Upper lobe of right lung (tissue), 1 donor: ENCODE results near the gene ANKRD12. TPM values are rescaled to one million over a fixed set of nuclear protein-coding genes. Genes with fewer than 3 reads are reported as not detected.

Experiments used
- ATAC-seq: fragments of 200-7000 bp; cut with Tn5 transposase; one replicate; pipeline ENCODE4 v1.9.1; 2020; ENCODE audit warnings: mild to moderate bottlenecking, moderate library complexity
- DNase-seq: peaks from one replicate; pipeline ENCODE4 v3.0.0-alpha.2; 2020
- H3K27ac ChIP-seq: fragments of 200-600 bp; one replicate; pipeline ENCODE4 v1.8.0; 2022
- H3K27me3 ChIP-seq: fragments of 200-600 bp; one replicate; pipeline ENCODE4 v1.8.0; 2022; ENCODE audit warnings: mild to moderate bottlenecking
- H3K36me3 ChIP-seq: fragments of 200-600 bp; one replicate; pipeline ENCODE4 v1.8.0; 2022
- H3K4me1 ChIP-seq: fragments of 200-600 bp; one replicate; pipeline ENCODE4 v1.8.0; 2022
- H3K4me3 ChIP-seq: fragments of 200-600 bp; one replicate; pipeline ENCODE4 v1.8.0; 2022; ENCODE audit warnings: mild to moderate bottlenecking
- H3K9me3 ChIP-seq: fragments of 200-600 bp; one replicate; pipeline ENCODE4 v1.8.0; 2022
- CTCF ChIP-seq: fragments of 200-600 bp; IDR thresholded peaks from one replicate; pipeline ENCODE4 v1.8.0; 2022; ENCODE audit warnings: antibody characterized with exemption
- intact Hi-C: fragments of 100-400 bp; cut with DNase I; formaldehyde crosslinking; loops from one replicate; pipeline ENCODE4 v1.11.0; 2022
- total RNA-seq: library from RNA; stranded (reverse); fragmentation: NEBNext Ultra II Directional; extraction: Animal tissue kit (Norgen Biotek cat#: 25700); gene quantifications from one replicate; pipeline ENCODE4 v1.2.1, GENCODE V29; 2021
- donor health status: DM: no; HTN: yes; CAD: no; lungs with severe emphysema.

Gene ANKRD12
- total RNA-seq, 1 donor from 2014 or later: 74.2 TPM

DNA sequence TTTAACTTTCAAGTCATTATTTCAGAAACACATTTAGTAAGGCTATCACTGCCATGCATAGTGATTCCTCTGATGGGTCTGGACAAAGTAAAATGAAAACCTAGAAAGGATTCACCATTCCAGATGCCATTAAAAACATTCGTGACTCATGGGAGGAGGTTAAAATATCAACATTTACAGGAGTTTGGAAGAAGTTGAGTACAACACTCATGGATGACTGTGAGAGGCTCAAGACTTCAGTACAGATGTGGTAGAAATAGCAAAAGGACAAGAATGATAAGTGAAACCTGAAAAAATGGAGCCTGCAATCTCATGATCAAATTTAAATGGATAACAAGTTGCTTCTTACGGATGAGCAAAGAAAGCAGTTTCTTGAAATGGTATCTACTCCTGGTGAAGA is 192.2 kb downstream of the ANKRD12 start:
- no peaks in the 10 kb centered on the region for H3K9me3 ChIP-seq
- intact Hi-C loops: no loop called here
- TF ChIP-seq CTCF: no peak
- ATAC-seq (no peak), DNase-seq (no peak)
- no peaks in the 10 kb centered on the region for H3K36me3 ChIP-seq
- no peak overlapping the region for H3K4me3 ChIP-seq
- no peaks in the 10 kb centered on the region for H3K4me1 ChIP-seq
- H3K27ac ChIP-seq: no peak overlapping the region
- H3K27me3 ChIP-seq: no peaks in the 10 kb centered on the region

DNA sequence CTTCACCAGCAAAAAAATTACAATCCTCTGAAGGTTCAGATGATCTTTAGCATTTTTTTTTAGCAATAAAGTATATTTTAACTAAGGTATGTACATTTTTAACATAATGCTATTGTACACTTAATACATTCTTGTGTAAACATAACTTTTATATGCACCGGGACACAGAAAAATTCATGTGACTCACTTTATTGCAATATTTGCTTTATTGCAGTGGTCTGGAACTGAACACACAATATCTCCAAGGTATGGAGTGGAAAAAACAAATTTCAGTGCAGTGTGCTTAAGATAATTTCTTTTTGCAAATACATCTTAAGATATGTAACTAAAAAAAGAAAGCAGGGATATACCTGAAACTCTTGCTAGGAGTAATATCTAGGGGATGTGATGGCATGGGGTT is 192.9 kb downstream of the ANKRD12 start:
- no peak for TF ChIP-seq CTCF
- DNase-seq (no peak), ATAC-seq (no peak)
- intact Hi-C loops: no loop called here
- Histone ChIP-seq H3K4me1 (no peaks in the 10 kb centered on the region), H3K27ac (no peak overlapping the region), H3K36me3 (no peaks in the 10 kb centered on the region), H3K27me3 (no peaks in the 10 kb centered on the region), H3K4me3 (no peak overlapping the region), H3K9me3 (no peaks in the 10 kb centered on the region)

GRCh38 chr18:9330419-9330818 is 193.8 kb downstream of the ANKRD12 start:
- DNase-seq: no peak
- no peaks in the 10 kb centered on the region for H3K36me3 ChIP-seq
- no peaks in the 10 kb centered on the region for H3K27me3 ChIP-seq
- no peak overlapping the region for H3K4me3 ChIP-seq
- no peak overlapping the region for H3K27ac ChIP-seq
- H3K4me1 ChIP-seq: peaks cover under 1% of the 10 kb centered on the region
- intact Hi-C loops: no loop called here
- no peaks in the 10 kb centered on the region for H3K9me3 ChIP-seq
- TF ChIP-seq CTCF: no peak
- no peak for ATAC-seq

- intact Hi-C loops: no loop called here
- peak overlapping the region; percentile 79 for H3K27ac ChIP-seq
- TF ChIP-seq CTCF: no peak
- H3K4me1 ChIP-seq: peaks cover 6% of the 10 kb centered on the region
- H3K27me3 ChIP-seq: no peaks in the 10 kb centered on the region
- H3K9me3 ChIP-seq: no peaks in the 10 kb centered on the region
- no peaks in the 10 kb centered on the region for H3K36me3 ChIP-seq
- peak overlapping the region; percentile 87 for H3K4me3 ChIP-seq
- DNase-seq (no peak), ATAC-seq (peak; percentile 58)
These were observed 197.1 kb downstream of the ANKRD12 start for GRCh38 chr18:9333441-9334328.

DNA sequence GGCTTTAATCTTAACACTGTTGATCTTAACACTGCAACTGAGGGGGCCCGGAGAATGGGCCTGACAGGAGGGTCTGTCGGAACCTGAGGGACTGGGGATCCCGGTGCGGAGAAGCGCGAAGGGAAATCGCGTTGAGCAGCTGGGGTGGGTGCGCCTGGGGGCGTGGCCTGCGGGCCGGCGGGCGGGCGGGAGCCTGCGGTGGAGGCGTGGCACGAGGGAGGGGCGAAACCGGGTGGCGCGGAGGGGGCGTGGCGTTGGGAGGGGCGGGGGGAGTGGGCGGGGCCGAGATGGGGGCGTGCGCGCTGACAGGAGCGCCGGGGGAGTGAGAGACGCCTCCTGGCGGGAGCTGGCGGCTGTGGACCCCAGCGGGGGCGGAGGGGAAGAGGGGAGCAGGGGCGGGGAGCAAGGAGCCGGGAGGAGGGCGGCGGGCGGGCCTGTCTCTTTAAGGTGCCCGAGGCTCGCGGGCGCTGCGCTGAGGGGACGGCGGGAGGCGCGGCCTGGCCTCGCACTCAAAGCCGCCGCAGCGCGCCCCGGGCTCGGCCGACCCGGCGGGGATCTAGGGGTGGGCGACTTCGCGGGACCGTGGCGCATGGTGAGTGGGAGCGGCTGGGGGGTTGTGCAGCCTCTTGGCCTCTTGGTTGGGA is 197.9 kb downstream of the ANKRD12 start, which contains the start of gene TWSG1:
TSS of gene TWSG1 (plus strand) at position 445 of the 644 bp plus-strand sequence. CDS start 2,457 bp downstream, outside the sequence.
- peak; percentile 98 for DNase-seq
- no peaks in the 10 kb centered on the region for H3K27me3 ChIP-seq
- peak; percentile 40 for TF ChIP-seq CTCF
- H3K9me3 ChIP-seq: no peaks in the 10 kb centered on the region
- H3K27ac ChIP-seq: peak within 1 kb of the TSS; percentile 82
- peak within 1 kb of the TSS; percentile 87 for H3K4me3 ChIP-seq
- H3K4me1 ChIP-seq: peaks cover 6% of the 10 kb centered on the region
- no peaks in the 10 kb centered on the region for H3K36me3 ChIP-seq
- ATAC-seq: peak; percentile 97
- intact Hi-C loops: no loop called here
